T-helper 17 cell (primary cell): ENCODE measurements around the gene NLRP10. TPM values are rescaled to one million over a fixed set of nuclear protein-coding genes. Genes with fewer than 3 reads are reported as not detected.

Source experiments
- ATAC-seq: fragments of 150-1000 bp; cut with Tn5 transposase; 2 replicates; pipeline ENCODE4 v1.10.0; 2021; ENCODE audit warnings: mild to moderate bottlenecking, moderate library complexity
- DNase-seq, 3 donors: peaks; one replicate each; pipeline versions ENCODE4 v3.0.0 to v3.0.0-alpha.2; 2020 to 2021
- H3K9me3 ChIP-seq: one replicate; pipeline ENCODE4 v1.7.0; 2013; ENCODE audit warnings: low read length, mild to moderate bottlenecking; ENCODE audit not compliant: control insufficient read depth, poor library complexity, severe bottlenecking
- H3K27ac Mint-ChIP-seq: one replicate; pipeline ENCODE4 v1.8.0; 2022; ENCODE audit warnings: mild to moderate bottlenecking, moderate library complexity, mixed read lengths
- H3K27me3 Mint-ChIP-seq: one replicate; pipeline ENCODE4 v1.8.0; 2022; ENCODE audit warnings: mixed read lengths
- H3K36me3 Mint-ChIP-seq: one replicate; pipeline ENCODE4 v1.8.0; 2022; ENCODE audit warnings: low read depth, mixed read lengths
- H3K4me1 Mint-ChIP-seq: one replicate; pipeline ENCODE4 v1.8.0; 2022; ENCODE audit warnings: mild to moderate bottlenecking, mixed read lengths
- H3K4me3 Mint-ChIP-seq: one replicate; pipeline ENCODE4 v1.8.0; 2022; ENCODE audit warnings: mild to moderate bottlenecking, moderate library complexity, mixed read lengths
- total RNA-seq, 4 donors: library from RNA in 2 of 4; stranded (reverse) in 2 of 4; gene quantifications; one replicate each; pipeline ENCODE4 v1.2.3 and lab custom pipeline; 2022 to 2026

NLRP10 gene
- total RNA-seq (not detected), total RNA-seq (lab: John Stamatoyannopoulos, UW) (0 reads per million in 2 donors)

- Mint-ChIP-seq H3K36me3 (peaks cover 6% of the 10 kb centered on the region), H3K27ac (no peak within 1 kb of the TSS), H3K4me1 (peaks cover 2% of the 10 kb centered on the region), H3K27me3 (peaks cover 56% of the 10 kb centered on the region), H3K4me3 (no peak within 1 kb of the TSS)
- DNase-seq (no peak), ATAC-seq (no peak)
- H3K9me3 ChIP-seq = no peaks in the 10 kb centered on the region
Observed at GRCh38 chr11:7965386-7965785, at the start of gene NLRP10. TSS of gene NLRP10 (minus strand) at chr11:7965447. CDS start at chr11:7963495, 1,952 bp downstream.

- no peak for DNase-seq
- peaks cover 5% of the 10 kb centered on the region for H3K36me3 Mint-ChIP-seq
- ATAC-seq = no peak
- H3K9me3 ChIP-seq = no peaks in the 10 kb centered on the region
- peaks cover 4% of the 10 kb centered on the region for H3K4me1 Mint-ChIP-seq
- no peak overlapping the region for H3K27ac Mint-ChIP-seq
- H3K4me3 Mint-ChIP-seq = no peak overlapping the region
- peaks cover 38% of the 10 kb centered on the region for H3K27me3 Mint-ChIP-seq
Observed at GRCh38 chr11:8013833-8014232, 48.6 kb upstream of the NLRP10 start.

- H3K9me3 ChIP-seq = no peaks in the 10 kb centered on the region
- Mint-ChIP-seq H3K4me3 (no peak overlapping the region), H3K4me1 (no peaks in the 10 kb centered on the region), H3K36me3 (peaks cover 2% of the 10 kb centered on the region), H3K27ac (no peak overlapping the region), H3K27me3 (peaks cover 37% of the 10 kb centered on the region)
- DNase-seq = no peak
- ATAC-seq = no peak
Observed at GRCh38 chr11:8011981-8012444, 46.8 kb upstream of the NLRP10 start.

- H3K27me3 Mint-ChIP-seq = peaks cover 31% of the 10 kb centered on the region
- H3K4me3 Mint-ChIP-seq = no peak overlapping the region
- ATAC-seq = no peak
- peaks cover 2% of the 10 kb centered on the region for H3K36me3 Mint-ChIP-seq
- peaks cover under 1% of the 10 kb centered on the region for H3K4me1 Mint-ChIP-seq
- H3K27ac Mint-ChIP-seq = no peak overlapping the region
- no peak for DNase-seq
- H3K9me3 ChIP-seq = no peaks in the 10 kb centered on the region
Observed at GRCh38 chr11:8011371-8011770, 46.1 kb upstream of the NLRP10 start.

GRCh38 chr11:8009856-8010255 is 44.6 kb upstream of the NLRP10 start:
- H3K9me3 ChIP-seq = no peaks in the 10 kb centered on the region
- no peaks in the 10 kb centered on the region for H3K36me3 Mint-ChIP-seq
- peaks cover 2% of the 10 kb centered on the region for H3K4me1 Mint-ChIP-seq
- no peak overlapping the region for H3K27ac Mint-ChIP-seq
- ATAC-seq (no peak), DNase-seq (no peak)
- no peak overlapping the region for H3K4me3 Mint-ChIP-seq
- peaks cover 23% of the 10 kb centered on the region for H3K27me3 Mint-ChIP-seq

GRCh38 chr11:8008212-8008611 is 43.0 kb upstream of the NLRP10 start:
- Mint-ChIP-seq H3K27ac (no peak overlapping the region), H3K27me3 (peaks cover 18% of the 10 kb centered on the region), H3K4me3 (no peak overlapping the region), H3K36me3 (no peaks in the 10 kb centered on the region), H3K4me1 (peaks cover 5% of the 10 kb centered on the region)
- H3K9me3 ChIP-seq = no peaks in the 10 kb centered on the region
- no peak for DNase-seq
- no peak for ATAC-seq

- Mint-ChIP-seq H3K36me3 (no peaks in the 10 kb centered on the region), H3K27me3 (peaks cover 17% of the 10 kb centered on the region), H3K4me1 (peaks cover 8% of the 10 kb centered on the region), H3K4me3 (no peak overlapping the region), H3K27ac (no peak overlapping the region)
- DNase-seq (peak in 2 of 3 donors; percentile 16 to 40), ATAC-seq (peak; percentile 77)
- no peaks in the 10 kb centered on the region for H3K9me3 ChIP-seq
Observed at GRCh38 chr11:8006349-8006977, 41.2 kb upstream of the NLRP10 start.

- peaks cover 8% of the 10 kb centered on the region for H3K4me1 Mint-ChIP-seq
- H3K27me3 Mint-ChIP-seq = peaks cover 12% of the 10 kb centered on the region
- H3K27ac Mint-ChIP-seq = no peak overlapping the region
- no peaks in the 10 kb centered on the region for H3K36me3 Mint-ChIP-seq
- H3K4me3 Mint-ChIP-seq = no peak overlapping the region
- DNase-seq (no peak), ATAC-seq (no peak)
- no peaks in the 10 kb centered on the region for H3K9me3 ChIP-seq
Observed at GRCh38 chr11:8005556-8005955, 40.3 kb upstream of the NLRP10 start.

GRCh38 chr11:8004008-8004407 is 38.8 kb upstream of the NLRP10 start:
- Mint-ChIP-seq H3K36me3 (no peaks in the 10 kb centered on the region), H3K4me3 (no peak overlapping the region), H3K4me1 (peaks cover 8% of the 10 kb centered on the region), H3K27me3 (peaks cover 4% of the 10 kb centered on the region), H3K27ac (peak overlapping the region; percentile 84)
- DNase-seq (no peak), ATAC-seq (no peak)
- H3K9me3 ChIP-seq = no peaks in the 10 kb centered on the region

- DNase-seq (no peak), ATAC-seq (no peak)
- no peak overlapping the region for H3K4me3 Mint-ChIP-seq
- peak overlapping the region; percentile 84 for H3K27ac Mint-ChIP-seq
- H3K9me3 ChIP-seq = no peaks in the 10 kb centered on the region
- H3K27me3 Mint-ChIP-seq = peaks cover 4% of the 10 kb centered on the region
- peaks cover 2% of the 10 kb centered on the region for H3K36me3 Mint-ChIP-seq
- H3K4me1 Mint-ChIP-seq = peaks cover 8% of the 10 kb centered on the region
Observed at GRCh38 chr11:8003187-8003586, 37.9 kb upstream of the NLRP10 start.

- no peaks in the 10 kb centered on the region for H3K9me3 ChIP-seq
- Mint-ChIP-seq H3K36me3 (peaks cover 3% of the 10 kb centered on the region), H3K27me3 (peaks cover 4% of the 10 kb centered on the region), H3K4me3 (no peak overlapping the region), H3K4me1 (peaks cover 8% of the 10 kb centered on the region), H3K27ac (peak overlapping the region; percentile 84)
- no peak for DNase-seq
- no peak for ATAC-seq
Observed at GRCh38 chr11:8002676-8003075, 37.4 kb upstream of the NLRP10 start.

- H3K4me3 Mint-ChIP-seq = no peak overlapping the region
- peak overlapping the region; percentile 56 for H3K27ac Mint-ChIP-seq
- no peak for ATAC-seq
- H3K9me3 ChIP-seq = no peaks in the 10 kb centered on the region
- H3K4me1 Mint-ChIP-seq = peaks cover 5% of the 10 kb centered on the region
- H3K27me3 Mint-ChIP-seq = no peaks in the 10 kb centered on the region
- H3K36me3 Mint-ChIP-seq = peaks cover 11% of the 10 kb centered on the region
- no peak for DNase-seq
Observed at GRCh38 chr11:8000390-8000789, 35.1 kb upstream of the NLRP10 start.

- DNase-seq = no peak
- ATAC-seq = no peak
- Mint-ChIP-seq H3K27me3 (no peaks in the 10 kb centered on the region), H3K4me1 (peaks cover 7% of the 10 kb centered on the region), H3K4me3 (no peak overlapping the region), H3K27ac (peak overlapping the region; percentile 56), H3K36me3 (peaks cover 11% of the 10 kb centered on the region)
- no peaks in the 10 kb centered on the region for H3K9me3 ChIP-seq
Observed at GRCh38 chr11:7999795-8000194, 34.5 kb upstream of the NLRP10 start.
